ENCODE data around the gene DYDC1.

Gene DYDC1

DNA sequence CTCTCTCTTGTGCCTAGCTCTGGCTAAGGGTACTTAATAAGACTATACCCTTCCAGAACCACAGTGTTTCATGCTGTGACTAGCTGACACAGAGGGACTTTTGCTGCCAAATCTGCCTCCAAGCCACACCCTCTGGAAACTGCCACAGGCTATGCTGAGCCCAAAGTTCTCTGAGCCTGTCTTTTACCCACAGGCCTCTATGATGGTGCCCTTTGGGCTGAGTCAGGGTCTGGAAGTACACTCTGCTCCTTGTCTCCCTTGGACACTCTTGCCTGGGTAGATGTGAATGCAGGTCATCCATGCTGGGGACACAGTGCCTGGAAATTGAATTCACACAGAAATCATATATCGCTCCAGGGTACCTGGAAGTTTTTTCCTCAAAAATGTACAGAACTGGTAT is 22.6 kb downstream of the DYDC1 start:
- Histone ChIP-seq H3K9ac (ENCODE audit: low read depth, low read length) (no peak overlapping the region), H3K9me3 (ENCODE audit: control insufficient read depth, insufficient read depth, low read length) (no peaks in the 10 kb centered on the region), H3K36me3 (ENCODE audit: control insufficient read depth, insufficient read depth, low read length) (no peaks in the 10 kb centered on the region), H3K4me1 (ENCODE audit: control insufficient read depth, insufficient read depth, low read length) (no peaks in the 10 kb centered on the region), H3K27me3 (ENCODE audit: control insufficient read depth, insufficient read depth, low read length) (no peaks in the 10 kb centered on the region), H3K4me3 (ENCODE audit: low read depth, low read length) (no peak overlapping the region)

DNA sequence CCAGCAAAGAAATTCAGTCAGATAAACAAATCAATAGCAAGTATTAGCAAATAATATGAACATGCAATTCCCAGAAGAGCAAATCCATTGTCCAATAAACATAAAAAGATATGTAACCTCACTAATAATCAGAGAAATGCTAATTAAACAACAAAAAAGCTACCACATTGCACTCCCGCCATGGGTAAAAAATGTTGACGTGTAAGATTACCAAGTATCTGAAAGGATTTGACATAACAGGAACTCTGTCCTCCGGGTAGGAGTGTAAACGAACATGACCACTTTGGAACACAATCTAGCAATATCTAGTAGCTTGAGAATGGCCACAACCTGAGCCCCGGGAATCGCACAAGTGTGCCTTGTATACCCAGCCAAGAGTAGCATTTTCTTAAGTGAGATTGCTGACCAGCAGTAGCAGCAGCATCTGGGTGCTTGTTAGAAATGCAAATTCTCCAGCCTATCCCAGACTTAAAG is 31.6 kb downstream of the DYDC1 start:
- no peaks in the 10 kb centered on the region for H3K27me3 ChIP-seq (ENCODE audit: control insufficient read depth, insufficient read depth, low read length)
- no peak overlapping the region for H3K9ac ChIP-seq (ENCODE audit: low read depth, low read length)
- no peak overlapping the region for H3K4me3 ChIP-seq (ENCODE audit: low read depth, low read length)
- no peaks in the 10 kb centered on the region for H3K4me1 ChIP-seq (ENCODE audit: control insufficient read depth, insufficient read depth, low read length)
- H3K9me3 ChIP-seq (ENCODE audit: control insufficient read depth, insufficient read depth, low read length), result no peaks in the 10 kb centered on the region
- no peaks in the 10 kb centered on the region for H3K36me3 ChIP-seq (ENCODE audit: control insufficient read depth, insufficient read depth, low read length)

DNA sequence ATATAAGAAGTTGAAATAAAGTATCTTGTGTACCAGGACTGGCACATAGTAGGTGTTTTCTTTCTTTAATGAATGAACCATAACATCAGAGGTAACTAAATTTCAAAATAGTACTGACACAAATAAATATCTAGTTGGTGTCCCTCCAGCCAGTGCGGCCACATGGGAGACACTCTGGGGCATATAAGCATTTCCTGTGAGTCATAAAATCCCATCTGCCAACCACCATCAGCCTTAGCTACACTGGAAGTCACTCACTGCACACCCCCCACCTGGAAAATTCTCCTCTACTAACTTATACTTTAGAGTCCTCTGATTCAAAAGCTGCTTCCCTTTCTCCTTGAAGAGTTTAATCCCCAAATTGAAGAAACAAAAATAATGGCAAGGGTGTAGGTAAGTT is 32.5 kb downstream of the DYDC1 start:
- Histone ChIP-seq H3K4me3 (ENCODE audit: low read depth, low read length) (no peak overlapping the region), H3K27me3 (ENCODE audit: control insufficient read depth, insufficient read depth, low read length) (no peaks in the 10 kb centered on the region), H3K9ac (ENCODE audit: low read depth, low read length) (no peak overlapping the region), H3K4me1 (ENCODE audit: control insufficient read depth, insufficient read depth, low read length) (no peaks in the 10 kb centered on the region), H3K9me3 (ENCODE audit: control insufficient read depth, insufficient read depth, low read length) (no peaks in the 10 kb centered on the region), H3K36me3 (ENCODE audit: control insufficient read depth, insufficient read depth, low read length) (no peaks in the 10 kb centered on the region)

DNA sequence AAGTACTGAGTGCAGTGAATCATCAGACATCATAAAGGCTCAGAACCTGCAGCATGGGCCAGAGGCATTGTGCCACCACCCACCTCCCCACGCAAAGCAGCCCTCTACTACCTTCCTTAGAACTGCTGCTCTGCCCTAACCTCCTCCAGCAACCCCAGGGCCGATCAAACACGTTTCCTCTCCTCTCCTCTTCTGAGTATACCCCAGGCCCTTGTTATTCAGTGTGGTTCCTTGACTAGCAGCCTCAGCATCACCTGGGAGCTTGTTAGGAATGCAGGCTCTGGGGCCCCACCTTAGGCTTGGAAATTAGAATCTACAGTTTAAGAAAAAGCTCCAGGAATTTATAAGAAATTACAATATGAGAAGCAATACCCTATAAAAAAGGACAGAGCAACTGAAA is 33.2 kb downstream of the DYDC1 start:
- Histone ChIP-seq H3K9me3 (ENCODE audit: control insufficient read depth, insufficient read depth, low read length) (no peaks in the 10 kb centered on the region), H3K4me1 (ENCODE audit: control insufficient read depth, insufficient read depth, low read length) (no peaks in the 10 kb centered on the region), H3K36me3 (ENCODE audit: control insufficient read depth, insufficient read depth, low read length) (no peaks in the 10 kb centered on the region), H3K9ac (ENCODE audit: low read depth, low read length) (no peak overlapping the region), H3K4me3 (ENCODE audit: low read depth, low read length) (no peak overlapping the region), H3K27me3 (ENCODE audit: control insufficient read depth, insufficient read depth, low read length) (no peaks in the 10 kb centered on the region)

DNA sequence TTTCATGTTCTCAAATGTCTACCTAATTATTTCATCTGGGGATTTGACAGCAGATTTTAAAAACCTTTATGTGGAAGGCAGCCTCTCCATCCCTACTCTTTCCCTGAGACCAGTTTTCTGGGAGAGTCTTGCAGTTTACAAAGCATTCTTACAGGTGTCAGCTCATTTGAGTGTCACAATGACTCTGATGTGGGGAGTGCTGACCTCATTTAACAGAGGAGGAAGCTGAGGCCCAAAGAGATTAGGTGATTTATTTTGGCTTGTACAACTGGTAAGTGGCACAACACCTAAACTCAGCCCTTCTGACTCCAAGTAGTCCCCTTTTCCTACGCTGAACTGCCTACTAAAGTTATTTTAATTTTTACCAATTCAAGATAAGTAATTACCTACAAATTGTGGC is 33.8 kb downstream of the DYDC1 start:
- H3K36me3 ChIP-seq (ENCODE audit: control insufficient read depth, insufficient read depth, low read length), result no peaks in the 10 kb centered on the region
- no peaks in the 10 kb centered on the region for H3K27me3 ChIP-seq (ENCODE audit: control insufficient read depth, insufficient read depth, low read length)
- no peak overlapping the region for H3K4me3 ChIP-seq (ENCODE audit: low read depth, low read length)
- no peaks in the 10 kb centered on the region for H3K9me3 ChIP-seq (ENCODE audit: control insufficient read depth, insufficient read depth, low read length)
- H3K9ac ChIP-seq (ENCODE audit: low read depth, low read length), result no peak overlapping the region
- no peaks in the 10 kb centered on the region for H3K4me1 ChIP-seq (ENCODE audit: control insufficient read depth, insufficient read depth, low read length)

DNA sequence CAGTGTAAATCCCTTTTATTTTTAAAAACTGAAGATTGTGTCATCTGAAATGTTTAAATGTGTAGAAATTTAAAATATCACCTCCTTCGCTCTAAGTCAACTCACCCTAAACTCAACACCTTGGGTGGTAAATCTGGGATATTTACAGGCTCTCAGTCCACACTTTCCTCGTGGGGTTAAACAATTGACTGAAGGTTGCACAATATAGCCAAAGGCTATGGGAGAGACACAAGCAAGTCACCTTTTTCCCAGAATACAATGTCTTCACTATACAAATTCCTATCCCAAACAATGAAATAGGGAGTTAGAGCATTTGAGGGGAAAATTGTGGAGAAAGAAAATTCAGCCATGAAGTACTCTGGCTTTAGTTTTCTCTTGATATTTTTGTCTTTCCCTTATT is 34.4 kb downstream of the DYDC1 start:
- Histone ChIP-seq H3K9ac (ENCODE audit: low read depth, low read length) (no peak overlapping the region), H3K4me1 (ENCODE audit: control insufficient read depth, insufficient read depth, low read length) (no peaks in the 10 kb centered on the region), H3K4me3 (ENCODE audit: low read depth, low read length) (no peak overlapping the region), H3K9me3 (ENCODE audit: control insufficient read depth, insufficient read depth, low read length) (no peaks in the 10 kb centered on the region), H3K27me3 (ENCODE audit: control insufficient read depth, insufficient read depth, low read length) (no peaks in the 10 kb centered on the region), H3K36me3 (ENCODE audit: control insufficient read depth, insufficient read depth, low read length) (no peaks in the 10 kb centered on the region)

DNA sequence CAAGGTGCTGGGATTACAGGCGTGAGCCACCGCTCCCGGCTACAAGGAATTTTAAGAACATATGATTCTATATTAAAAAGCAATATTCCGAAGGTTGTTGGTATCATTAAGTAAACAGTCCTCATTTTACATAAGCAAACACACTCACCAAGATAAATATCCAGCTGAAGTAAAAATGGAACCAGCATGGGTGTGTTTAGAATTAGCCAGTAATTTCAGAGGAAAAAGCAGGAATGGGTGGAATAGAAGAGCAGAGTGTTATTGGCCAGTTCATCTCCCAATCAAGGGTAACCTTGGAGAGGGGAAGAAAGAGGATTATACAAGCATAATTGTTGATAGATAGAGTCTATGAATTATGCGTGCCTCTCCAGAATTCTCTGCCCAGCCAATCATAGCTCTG is 35.4 kb downstream of the DYDC1 start:
- Histone ChIP-seq H3K9ac (ENCODE audit: low read depth, low read length) (no peak overlapping the region), H3K4me3 (ENCODE audit: low read depth, low read length) (no peak overlapping the region), H3K27me3 (ENCODE audit: control insufficient read depth, insufficient read depth, low read length) (no peaks in the 10 kb centered on the region), H3K9me3 (ENCODE audit: control insufficient read depth, insufficient read depth, low read length) (no peaks in the 10 kb centered on the region), H3K4me1 (ENCODE audit: control insufficient read depth, insufficient read depth, low read length) (no peaks in the 10 kb centered on the region), H3K36me3 (ENCODE audit: control insufficient read depth, insufficient read depth, low read length) (no peaks in the 10 kb centered on the region)

DNA sequence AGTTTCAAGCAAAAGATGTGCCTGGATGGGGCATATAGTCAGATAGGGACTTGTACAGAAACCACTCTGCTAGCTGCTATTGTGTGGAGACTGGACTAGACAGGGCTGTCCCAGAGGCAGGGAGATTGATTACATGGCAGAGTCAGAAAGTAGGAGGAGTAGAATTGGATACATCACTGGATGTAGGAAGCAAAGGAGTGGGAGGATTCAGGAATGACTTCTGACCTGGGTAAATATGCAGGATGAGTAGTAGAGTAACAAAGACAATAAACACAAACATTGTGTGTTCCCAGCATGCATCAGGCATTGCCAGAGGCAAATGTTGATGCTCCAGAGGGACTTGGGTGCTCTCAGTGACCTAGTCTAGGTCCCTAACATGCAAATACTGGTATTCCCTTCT is 36.2 kb downstream of the DYDC1 start:
- Histone ChIP-seq H3K36me3 (ENCODE audit: control insufficient read depth, insufficient read depth, low read length) (no peaks in the 10 kb centered on the region), H3K9me3 (ENCODE audit: control insufficient read depth, insufficient read depth, low read length) (no peaks in the 10 kb centered on the region), H3K4me3 (ENCODE audit: low read depth, low read length) (no peak overlapping the region), H3K27me3 (ENCODE audit: control insufficient read depth, insufficient read depth, low read length) (no peaks in the 10 kb centered on the region), H3K4me1 (ENCODE audit: control insufficient read depth, insufficient read depth, low read length) (no peaks in the 10 kb centered on the region), H3K9ac (ENCODE audit: low read depth, low read length) (no peak overlapping the region)

DNA sequence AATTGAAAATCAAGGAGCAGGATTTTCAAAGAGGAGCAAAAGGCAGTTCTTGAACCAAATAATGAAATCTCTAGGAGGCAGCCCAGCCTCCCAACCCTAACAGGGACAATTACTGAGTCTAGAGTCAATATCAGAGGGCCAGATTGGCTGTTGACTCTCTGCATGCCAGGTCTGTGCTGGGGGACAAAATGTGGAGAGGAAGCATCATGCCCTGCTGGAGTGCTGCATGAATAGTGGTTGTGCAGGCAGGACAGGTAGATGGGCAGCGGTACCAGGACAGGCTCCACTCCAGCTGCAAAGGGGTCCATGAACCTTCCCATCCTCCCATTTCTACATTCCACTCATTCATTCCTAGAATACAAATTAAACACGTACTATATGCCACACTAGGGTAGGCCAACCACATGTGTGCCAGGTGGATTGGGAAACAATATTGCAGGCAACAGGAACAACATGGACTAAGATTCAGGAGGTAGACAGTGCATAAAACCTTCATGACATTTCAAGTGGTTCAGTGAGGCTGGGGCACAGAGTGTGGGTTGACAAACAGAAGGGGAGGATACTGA is 36.7 kb downstream of the DYDC1 start:
- H3K4me3 ChIP-seq (ENCODE audit: low read depth, low read length), result no peak overlapping the region
- no peaks in the 10 kb centered on the region for H3K9me3 ChIP-seq (ENCODE audit: control insufficient read depth, insufficient read depth, low read length)
- H3K9ac ChIP-seq (ENCODE audit: low read depth, low read length), result no peak overlapping the region
- H3K4me1 ChIP-seq (ENCODE audit: control insufficient read depth, insufficient read depth, low read length), result no peaks in the 10 kb centered on the region
- no peaks in the 10 kb centered on the region for H3K27me3 ChIP-seq (ENCODE audit: control insufficient read depth, insufficient read depth, low read length)
- no peaks in the 10 kb centered on the region for H3K36me3 ChIP-seq (ENCODE audit: control insufficient read depth, insufficient read depth, low read length)

DNA sequence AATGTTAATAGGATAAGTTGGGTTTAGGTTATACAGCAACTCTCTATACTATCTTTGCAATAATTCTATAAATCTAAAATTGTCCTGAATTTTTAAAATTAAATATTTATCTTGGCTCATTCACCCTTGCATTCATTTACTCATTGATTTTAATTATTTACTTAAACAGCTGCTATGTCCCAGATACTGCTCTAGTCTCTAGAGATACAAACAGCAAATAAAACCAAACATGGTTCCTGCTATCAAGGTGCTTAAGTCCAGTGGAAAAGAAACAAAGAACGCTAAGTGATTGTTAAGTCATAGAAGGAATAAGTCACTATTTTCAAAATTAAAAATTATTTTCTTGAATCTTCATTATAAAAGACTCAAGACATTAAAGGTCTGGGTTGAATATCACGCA is 37.2 kb downstream of the DYDC1 start:
- Histone ChIP-seq H3K27me3 (ENCODE audit: control insufficient read depth, insufficient read depth, low read length) (no peaks in the 10 kb centered on the region), H3K4me3 (ENCODE audit: low read depth, low read length) (no peak overlapping the region), H3K9me3 (ENCODE audit: control insufficient read depth, insufficient read depth, low read length) (no peaks in the 10 kb centered on the region), H3K36me3 (ENCODE audit: control insufficient read depth, insufficient read depth, low read length) (no peaks in the 10 kb centered on the region), H3K9ac (ENCODE audit: low read depth, low read length) (no peak overlapping the region), H3K4me1 (ENCODE audit: control insufficient read depth, insufficient read depth, low read length) (no peaks in the 10 kb centered on the region)

DNA sequence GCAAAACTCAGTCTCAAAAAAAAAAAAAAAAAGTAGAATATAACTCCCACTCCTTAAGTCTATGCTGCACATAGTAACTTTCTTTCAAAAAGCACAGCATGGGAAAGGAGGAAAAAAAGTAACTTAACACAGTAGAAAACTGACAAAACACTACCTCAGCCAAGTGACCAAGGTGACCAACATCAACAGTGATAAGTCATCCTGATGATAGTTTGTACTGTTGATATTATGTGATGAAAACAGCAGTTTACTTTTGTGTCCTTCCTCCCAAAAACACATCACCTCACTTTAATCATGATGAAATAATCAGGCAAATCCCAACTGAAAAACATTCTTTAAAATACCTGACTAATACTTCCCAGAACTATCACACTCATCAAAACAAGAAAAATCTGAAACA is 37.8 kb downstream of the DYDC1 start:
- H3K9ac ChIP-seq (ENCODE audit: low read depth, low read length), result no peak overlapping the region
- no peak overlapping the region for H3K4me3 ChIP-seq (ENCODE audit: low read depth, low read length)
- no peaks in the 10 kb centered on the region for H3K9me3 ChIP-seq (ENCODE audit: control insufficient read depth, insufficient read depth, low read length)
- H3K4me1 ChIP-seq (ENCODE audit: control insufficient read depth, insufficient read depth, low read length), result no peaks in the 10 kb centered on the region
- no peaks in the 10 kb centered on the region for H3K27me3 ChIP-seq (ENCODE audit: control insufficient read depth, insufficient read depth, low read length)
- H3K36me3 ChIP-seq (ENCODE audit: control insufficient read depth, insufficient read depth, low read length), result no peaks in the 10 kb centered on the region

DNA sequence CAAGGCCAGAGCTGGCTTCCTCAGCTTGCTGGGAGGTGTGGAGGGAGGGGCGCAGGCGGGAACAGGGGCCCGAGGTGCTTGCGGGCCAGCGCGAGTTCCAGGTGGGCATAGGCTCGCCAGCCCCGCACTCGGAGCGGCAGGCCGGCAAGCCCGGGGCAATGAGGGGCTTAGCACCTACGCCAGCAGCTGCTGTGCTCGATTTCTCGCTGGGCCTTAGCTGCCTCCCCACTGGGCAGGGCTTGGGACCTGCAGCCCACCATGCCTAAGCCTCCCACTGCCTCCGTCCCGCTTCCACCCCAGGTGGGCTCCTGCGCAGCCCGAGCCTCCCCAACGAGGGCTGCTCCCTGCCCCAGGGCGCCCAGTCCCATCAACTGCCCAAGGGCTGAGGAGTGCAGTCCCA is 41.2 kb downstream of the DYDC1 start:
- H3K9me3 ChIP-seq (ENCODE audit: control insufficient read depth, insufficient read depth, low read length), result no peaks in the 10 kb centered on the region
- no peak overlapping the region for H3K9ac ChIP-seq (ENCODE audit: low read depth, low read length)
- H3K27me3 ChIP-seq (ENCODE audit: control insufficient read depth, insufficient read depth, low read length), result no peaks in the 10 kb centered on the region
- no peaks in the 10 kb centered on the region for H3K36me3 ChIP-seq (ENCODE audit: control insufficient read depth, insufficient read depth, low read length)
- no peaks in the 10 kb centered on the region for H3K4me1 ChIP-seq (ENCODE audit: control insufficient read depth, insufficient read depth, low read length)
- H3K4me3 ChIP-seq (ENCODE audit: low read depth, low read length), result no peak overlapping the region

Data from iPS-15b (cell line).